NCI-H1048 (cell line): Measurements from ENCODE around the gene MAML1.
"Not testable (repeated sequence)": the region's sequence is repeated elsewhere in the genome, so short reads cannot be mapped to it uniquely, and the experiment has no call there.

Experiments used
- DNase-seq: peaks from one replicate; lab custom pipeline; 2025; lab: John Stamatoyannopoulos, UW

Gene MAML1

GRCh38 chr5:179734536-179735164 is 2.0 kb downstream of the MAML1 start:
- DNase-seq: no peak

- no peak for DNase-seq
These were observed 6.1 kb downstream of the MAML1 start for GRCh38 chr5:179738742-179739141.

- not testable (repeated sequence) for DNase-seq
These were observed 11.5 kb downstream of the MAML1 start for GRCh38 chr5:179744106-179744505.

DNA sequence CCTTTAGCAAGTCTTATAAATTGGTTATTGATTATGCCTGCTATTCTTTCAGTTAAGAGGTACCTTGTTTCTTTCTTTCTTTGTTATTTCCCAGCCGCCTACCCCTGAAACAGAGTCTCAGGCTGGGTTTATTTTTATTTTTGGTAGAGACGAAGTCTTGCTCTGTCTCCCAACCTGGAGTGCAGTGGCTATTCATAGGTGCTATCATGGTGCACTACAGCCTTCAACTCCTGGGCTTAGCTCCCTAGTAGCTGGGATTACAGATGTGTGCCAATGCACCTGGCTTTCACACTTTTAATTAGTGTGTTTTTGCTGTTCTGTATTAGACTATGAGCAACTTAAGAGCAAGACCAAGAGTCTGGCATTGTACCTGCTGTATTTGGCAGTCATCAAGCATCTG is 14.2 kb downstream of the MAML1 start:
- no peak for DNase-seq

- DNase-seq: no peak
These were observed 15.2 kb downstream of the MAML1 start for GRCh38 chr5:179747811-179748210.

DNA sequence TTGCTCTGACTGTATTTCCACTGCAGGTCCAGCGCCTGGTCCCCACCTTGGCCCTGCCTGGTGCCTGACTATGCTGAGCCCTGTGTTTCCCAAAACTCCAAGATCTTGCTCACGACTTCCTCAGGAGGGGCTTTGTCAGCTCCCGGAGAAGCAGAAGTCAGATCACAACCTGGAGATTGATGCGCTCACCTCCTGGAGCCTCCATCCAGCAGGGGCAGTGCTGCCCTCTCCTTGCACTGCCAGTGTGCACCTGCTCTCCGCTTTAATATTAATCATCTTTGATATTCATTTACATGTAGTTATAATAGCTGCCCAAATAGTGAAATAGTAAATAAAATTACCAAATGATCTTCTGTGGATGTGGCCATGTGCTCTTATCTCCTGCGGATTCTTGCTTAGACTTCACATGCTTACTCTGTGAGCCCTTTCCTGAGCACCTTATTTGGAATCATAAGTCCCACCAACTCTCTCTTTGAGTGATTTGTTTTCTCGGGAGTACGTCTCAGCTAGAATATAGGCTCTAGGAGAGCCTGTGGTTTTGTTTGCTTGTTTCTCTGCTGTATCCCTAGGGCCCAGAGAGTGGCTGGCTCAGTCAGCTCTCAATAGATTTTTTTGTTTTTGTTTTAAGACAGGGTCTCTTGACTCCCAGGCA is 17.4 kb downstream of the MAML1 start:
- no peak for DNase-seq

DNA sequence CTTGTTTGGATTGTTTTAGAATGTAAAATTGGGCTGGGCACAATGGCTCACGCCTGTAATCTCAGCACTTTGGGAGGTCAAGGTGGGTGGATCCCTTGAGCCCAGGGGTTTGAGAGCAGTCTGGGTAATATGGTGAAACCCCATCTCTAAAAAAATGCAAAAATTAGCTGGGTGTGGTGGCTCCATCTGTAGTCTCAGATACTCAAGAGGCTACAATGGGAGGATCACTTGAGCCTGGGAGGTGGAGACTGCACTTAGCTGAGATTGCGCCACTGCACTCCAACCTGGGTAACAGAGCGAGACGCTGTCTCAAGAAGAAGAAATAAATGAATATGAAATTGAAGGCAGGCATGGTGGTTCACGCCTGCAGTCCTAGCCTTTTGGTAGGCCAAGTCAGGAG is 21.3 kb downstream of the MAML1 start:
- DNase-seq: no peak

- DNase-seq: no peak
These were observed 22.4 kb downstream of the MAML1 start for GRCh38 chr5:179755022-179755421.

- no peak for DNase-seq
These were observed 26.3 kb downstream of the MAML1 start for GRCh38 chr5:179758955-179759354.

- DNase-seq: no peak
These were observed 27.2 kb downstream of the MAML1 start for GRCh38 chr5:179759581-179760551.

DNA sequence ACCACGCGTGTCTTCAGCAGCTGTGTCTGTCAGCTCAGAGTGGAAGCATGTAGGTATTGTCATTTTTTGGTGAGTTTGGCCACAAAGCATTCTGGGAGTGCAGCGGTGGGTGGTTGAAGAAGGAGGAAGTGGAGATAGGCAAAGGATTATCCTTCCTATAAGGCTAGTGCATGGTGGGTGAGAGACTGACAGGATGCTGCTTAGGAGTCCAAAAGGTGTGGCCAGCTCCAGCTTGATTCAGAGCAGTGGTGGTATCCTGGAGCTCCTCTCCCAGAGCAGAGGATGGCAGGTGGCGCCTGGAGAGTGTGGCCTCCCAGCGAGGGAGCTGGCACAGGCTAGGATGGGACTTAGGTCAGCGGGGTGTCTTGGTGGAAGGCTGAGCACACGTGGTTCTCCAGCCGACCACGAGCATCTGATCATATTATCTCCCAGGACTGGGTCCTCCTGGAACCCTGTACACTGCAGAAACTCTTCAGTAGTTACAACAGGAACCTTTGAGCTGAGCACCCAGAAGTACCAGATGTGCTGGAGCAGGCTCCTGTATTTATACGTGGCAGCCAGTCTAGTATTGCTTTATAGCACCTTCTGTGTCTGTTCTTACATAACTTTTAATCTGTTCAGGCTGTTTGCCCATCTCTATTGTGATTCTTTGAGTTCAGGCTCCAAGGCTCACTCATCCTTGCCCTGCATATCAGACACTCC is 29.6 kb downstream of the MAML1 start:
- DNase-seq: no peak

- no peak for DNase-seq
These were observed 30.2 kb downstream of the MAML1 start for GRCh38 chr5:179762781-179763176.

DNA sequence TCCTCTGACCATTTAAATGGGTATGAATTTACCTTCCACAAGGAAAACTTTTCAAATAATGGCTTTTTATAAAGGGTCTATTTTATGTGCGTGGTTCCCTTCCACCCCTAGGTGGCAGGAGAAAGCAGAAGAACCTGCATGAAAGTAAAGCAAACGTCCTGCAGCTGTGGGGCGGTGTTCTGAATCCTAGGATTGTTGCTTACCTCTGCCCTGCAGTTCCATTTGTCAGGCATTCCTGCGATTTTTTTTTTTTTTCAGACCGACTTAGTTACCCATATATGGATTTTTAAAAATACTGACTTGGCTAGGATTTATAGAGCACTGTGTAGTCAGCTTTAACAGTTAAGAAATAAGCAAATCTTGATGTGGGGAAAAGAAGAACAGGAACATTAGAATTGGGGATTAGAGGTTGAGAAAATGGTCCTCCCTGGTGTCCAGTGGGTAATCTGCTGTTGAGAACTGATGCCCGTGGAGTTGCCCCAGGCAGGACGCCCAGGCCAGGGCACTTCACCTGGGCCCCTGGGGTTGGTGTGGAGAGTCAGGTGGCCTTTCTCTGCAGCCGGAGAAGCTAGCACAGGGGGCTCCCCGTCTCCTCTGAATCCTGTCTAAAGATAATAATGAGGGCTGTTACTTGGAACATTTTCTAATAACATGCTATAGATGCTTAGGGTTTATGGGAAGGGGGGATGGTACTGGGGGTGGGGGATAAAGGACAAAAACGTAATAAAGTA is 30.8 kb downstream of the MAML1 start:
- DNase-seq: peak; percentile 43

DNA sequence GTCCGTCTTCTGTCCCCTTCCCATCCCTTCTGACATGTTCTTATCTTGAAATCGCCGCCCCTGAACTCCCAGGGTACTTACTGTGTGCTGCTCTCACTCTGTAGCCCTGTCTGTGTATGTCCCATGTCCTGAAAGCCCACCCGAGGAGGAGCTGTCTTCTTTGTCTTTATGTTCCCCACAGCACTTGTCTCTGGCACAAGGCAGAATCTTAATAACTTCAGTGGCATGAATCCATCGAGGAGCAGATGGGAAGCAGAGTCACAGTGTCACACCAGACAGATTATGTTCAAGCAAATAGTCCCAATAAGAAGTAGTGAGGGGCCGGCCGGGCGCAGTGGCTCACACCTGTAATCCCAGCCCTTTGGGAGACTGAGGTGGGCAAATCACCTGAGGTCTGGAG is 31.4 kb downstream of the MAML1 start:
- DNase-seq: no peak

- no peak for DNase-seq
These were observed 32.8 kb downstream of the MAML1 start for GRCh38 chr5:179765400-179765799.

DNA sequence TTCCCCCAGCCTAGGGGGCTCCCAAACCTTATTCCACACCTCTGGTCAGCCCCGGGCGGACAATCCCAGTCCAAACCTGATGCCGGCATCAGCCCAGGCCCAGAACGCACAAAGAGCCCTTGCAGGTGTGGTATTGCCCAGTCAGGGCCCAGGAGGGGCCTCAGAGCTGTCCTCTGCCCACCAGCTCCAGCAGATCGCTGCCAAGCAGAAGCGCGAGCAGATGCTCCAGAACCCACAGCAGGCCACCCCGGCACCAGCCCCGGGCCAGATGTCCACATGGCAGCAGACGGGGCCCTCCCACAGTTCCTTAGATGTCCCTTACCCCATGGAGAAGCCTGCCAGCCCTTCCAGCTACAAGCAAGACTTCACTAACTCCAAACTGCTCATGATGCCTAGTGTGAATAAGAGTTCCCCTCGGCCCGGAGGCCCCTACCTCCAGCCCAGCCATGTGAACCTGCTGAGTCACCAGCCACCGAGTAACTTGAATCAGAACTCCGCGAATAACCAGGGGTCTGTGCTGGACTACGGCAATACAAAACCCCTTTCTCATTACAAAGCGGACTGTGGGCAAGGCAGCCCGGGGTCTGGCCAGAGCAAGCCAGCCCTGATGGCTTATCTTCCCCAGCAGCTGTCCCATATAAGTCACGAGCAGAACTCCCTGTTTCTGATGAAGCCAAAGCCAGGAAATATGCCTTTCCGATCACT is 33.6 kb downstream of the MAML1 start:
- DNase-seq: no peak

GRCh38 chr5:179766726-179767455 is 34.3 kb downstream of the MAML1 start:
- no peak for DNase-seq

GRCh38 chr5:179767496-179768100 is 35.0 kb downstream of the MAML1 start:
- DNase-seq: no peak

DNA sequence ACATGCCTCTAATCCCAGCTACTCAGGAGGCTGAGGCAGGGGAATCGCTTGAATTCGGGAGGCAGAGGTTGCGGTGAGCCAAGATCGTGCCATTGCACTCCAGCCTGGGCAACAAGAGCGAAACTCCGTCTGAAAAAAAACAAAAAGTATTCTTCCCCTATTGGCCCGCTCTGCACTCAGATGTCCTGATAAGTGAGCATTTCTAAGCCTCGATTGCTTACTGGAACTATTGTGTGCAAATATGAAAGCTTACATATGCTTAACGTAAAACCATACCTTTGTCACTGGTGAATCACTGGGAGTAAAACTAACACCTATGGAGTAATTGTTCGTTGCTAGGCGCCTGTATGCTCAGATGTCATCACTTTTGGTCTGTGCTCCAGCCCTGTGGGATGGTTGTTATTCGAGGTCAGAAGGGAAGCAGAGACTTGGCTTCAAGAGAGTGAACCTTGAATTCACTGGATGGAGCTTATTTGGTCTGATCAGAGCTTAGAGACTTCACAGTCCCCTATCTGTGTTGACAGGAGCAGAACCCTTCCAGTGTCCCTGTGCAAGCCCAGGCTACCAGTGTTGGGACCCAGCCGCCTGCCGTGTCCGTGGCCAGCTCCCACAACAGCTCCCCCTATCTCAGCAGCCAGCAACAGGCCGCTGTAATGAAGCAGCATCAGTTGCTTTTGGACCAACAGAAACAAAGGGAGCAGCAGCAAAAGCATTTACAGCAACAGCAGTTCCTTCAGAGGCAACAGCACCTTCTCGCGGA is 35.9 kb downstream of the MAML1 start:
- DNase-seq: no peak
